Activated T-cell treated with anti-CD3 and anti-CD28 coated beads, Interleukin-2, amount 50 U/mL, for 72 hours (primary cell): ENCODE data around the gene ONECUT2. TPM values are rescaled to one million over a fixed set of nuclear protein-coding genes. Genes with fewer than 3 reads are reported as not detected.
"Not testable (repeated sequence)": the region's sequence is repeated elsewhere in the genome, so short reads cannot be mapped to it uniquely, and the experiment has no call there.

Experiments used
- ATAC-seq, 2 donors: fragments of 150-1000 bp; cut with Tn5 transposase; replicated peaks in 1 of 2; 2 replicates each; pipeline ENCODE4 v1.10.0; 2021; ENCODE audit warnings: moderate library complexity in 2 of 2, mild to moderate bottlenecking in 1 of 2
- DNase-seq, 2 donors: peaks; one replicate each; pipeline ENCODE4 v3.0.0; 2021 to 2022; ENCODE audit warnings: mixed read lengths in 1 of 2
- H3K27ac Mint-ChIP-seq: one replicate; pipeline ENCODE4 v1.8.0; 2022; ENCODE audit warnings: mild to moderate bottlenecking, moderate library complexity, mixed read lengths
- H3K27me3 Mint-ChIP-seq: one replicate; pipeline ENCODE4 v1.8.0; 2022; ENCODE audit warnings: low read depth, mixed read lengths
- H3K36me3 Mint-ChIP-seq, 2 donors: one replicate each; pipeline ENCODE4 v1.8.0; 2022; ENCODE audit warnings: mixed read lengths in 2 of 2, mild to moderate bottlenecking in 1 of 2; ENCODE audit not compliant: insufficient read depth in 2 of 2
- H3K4me1 Mint-ChIP-seq: one replicate; pipeline ENCODE4 v1.8.0; 2022; ENCODE audit warnings: low read depth, mixed read lengths
- H3K4me3 Mint-ChIP-seq, 2 donors: one replicate each; pipeline ENCODE4 v1.8.0; 2022; ENCODE audit warnings: mild to moderate bottlenecking in 2 of 2, mixed read lengths in 2 of 2, moderate library complexity in 2 of 2
- H3K9me3 Mint-ChIP-seq, 2 donors: one replicate each; pipeline ENCODE4 v1.8.0; 2022; ENCODE audit warnings: mixed read lengths in 2 of 2
- total RNA-seq, 2 donors: library from RNA; stranded (reverse); gene quantifications; one replicate each; pipeline ENCODE4 v1.2.3, GENCODE V29; 2022

The ONECUT2 gene
- total RNA-seq: under 1 TPM; 0.02 TPM

DNA sequence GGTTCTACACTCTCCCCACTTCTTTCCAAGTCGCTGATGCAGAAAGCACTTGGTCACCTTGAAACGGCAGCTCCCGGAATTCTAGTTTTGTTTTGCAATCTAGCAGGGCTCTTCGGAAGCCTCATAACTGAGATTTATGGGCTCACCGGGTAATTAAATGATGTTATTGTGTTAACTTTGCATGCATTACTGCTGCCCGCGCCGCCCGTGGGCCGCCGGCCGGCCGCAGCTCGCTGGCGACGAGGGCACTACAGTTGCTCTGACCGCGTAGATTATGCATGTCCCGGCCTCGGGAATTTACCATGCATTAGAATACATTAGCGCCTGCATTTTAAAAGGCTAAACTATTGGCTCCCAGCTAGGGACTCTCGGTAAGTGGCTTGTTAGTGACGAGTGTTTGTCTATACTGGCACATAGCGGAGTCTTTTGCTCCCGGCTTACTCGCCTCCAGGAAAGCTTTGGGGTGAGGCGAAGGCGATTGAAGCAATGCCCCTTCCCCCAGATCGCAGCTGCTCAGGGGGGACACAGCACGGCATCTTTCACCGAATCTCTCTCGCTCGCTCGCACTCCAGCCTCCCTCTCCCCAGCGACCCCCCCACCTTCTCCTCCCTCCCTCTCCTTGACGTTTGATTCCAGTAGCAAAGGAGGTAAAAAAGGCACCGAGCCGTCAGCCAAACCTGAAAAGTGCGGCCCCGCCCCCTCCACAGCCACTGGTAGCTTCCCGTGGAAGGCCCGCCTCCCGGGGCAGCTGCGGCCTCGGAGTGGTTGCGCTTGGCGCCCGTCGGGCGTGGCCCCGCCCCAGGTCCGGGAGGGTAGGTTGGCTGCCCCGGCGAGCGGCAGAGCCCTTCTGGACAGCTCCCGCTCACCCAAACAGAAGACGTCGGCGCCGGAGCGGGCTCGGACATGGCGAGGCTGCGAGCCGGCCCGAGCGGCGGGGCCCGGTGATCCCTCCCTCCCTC lies at the start of gene ONECUT2:
ONECUT2 (plus strand) TSS at position 839 of the 959 bp plus-strand sequence. CDS start 343 bp downstream, outside the sequence.
- no peak within 1 kb of the TSS for H3K27ac Mint-ChIP-seq
- peak within 1 kb of the TSS; percentile 81 to 84 for H3K4me3 Mint-ChIP-seq
- peaks cover 37% of the 10 kb centered on the region for H3K4me1 Mint-ChIP-seq
- H3K36me3 Mint-ChIP-seq: peaks cover 8 to 12% of the 10 kb centered on the region in 2 donors
- peaks cover 0 to 1% of the 10 kb centered on the region in 2 donors for H3K9me3 Mint-ChIP-seq
- DNase-seq (peak; percentile 86), ATAC-seq (peak; percentile 89 to 95)
- peaks cover 89% of the 10 kb centered on the region for H3K27me3 Mint-ChIP-seq

DNA sequence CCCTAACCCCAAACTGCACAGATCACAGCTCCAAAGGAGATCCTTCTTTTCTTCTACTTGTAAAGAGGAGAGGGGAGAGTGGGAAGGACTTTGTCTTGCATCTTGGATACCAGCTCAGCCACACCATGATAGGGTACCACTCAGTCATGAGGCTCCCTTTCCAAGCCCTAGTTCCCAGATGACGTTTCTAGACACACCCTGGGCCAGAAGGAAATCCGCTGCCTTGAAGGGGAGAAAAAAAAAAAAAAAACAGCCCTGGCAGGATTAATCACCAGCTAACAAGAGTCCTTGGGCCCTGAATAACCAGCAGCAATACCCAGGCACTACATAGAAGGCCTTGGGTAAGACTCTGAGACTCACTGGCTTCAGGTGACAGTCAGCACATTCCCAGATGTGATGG lies 45.9 kb upstream of the ONECUT2 start:
- Mint-ChIP-seq H3K27ac (no peak overlapping the region), H3K9me3 (no peaks in the 10 kb centered on the region), H3K27me3 (peaks cover 14% of the 10 kb centered on the region), H3K4me1 (no peaks in the 10 kb centered on the region), H3K4me3 (no peak overlapping the region), H3K36me3 (no peaks in the 10 kb centered on the region)
- no peak for DNase-seq
- no peak for ATAC-seq

DNA sequence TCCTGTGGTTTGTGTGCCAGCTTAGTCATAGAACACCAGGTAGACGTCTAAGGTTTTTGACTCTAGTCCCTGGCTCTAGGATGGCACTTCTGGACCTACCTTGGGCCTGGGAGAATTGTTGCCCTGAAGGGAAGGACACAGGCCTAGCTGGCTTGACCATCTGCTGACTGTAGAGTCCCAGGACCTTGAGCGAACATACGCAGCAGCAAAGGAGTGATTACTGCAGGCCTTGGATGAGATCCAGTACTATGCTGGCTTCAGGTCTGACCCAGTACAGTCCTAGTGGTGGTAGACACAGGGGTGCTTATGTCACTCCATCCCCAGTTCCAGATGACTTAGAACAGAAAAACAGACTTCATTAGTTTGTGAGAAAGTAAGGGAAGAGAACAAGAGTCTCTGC lies 45.1 kb upstream of the ONECUT2 start:
- H3K9me3 Mint-ChIP-seq: peaks cover 0 to under 1% of the 10 kb centered on the region in 2 donors
- DNase-seq (no peak), ATAC-seq (no peak)
- no peaks in the 10 kb centered on the region for H3K4me1 Mint-ChIP-seq
- H3K27ac Mint-ChIP-seq: no peak overlapping the region
- H3K36me3 Mint-ChIP-seq: peaks cover 0 to 2% of the 10 kb centered on the region in 2 donors
- no peak overlapping the region for H3K4me3 Mint-ChIP-seq
- peaks cover 14% of the 10 kb centered on the region for H3K27me3 Mint-ChIP-seq

DNA sequence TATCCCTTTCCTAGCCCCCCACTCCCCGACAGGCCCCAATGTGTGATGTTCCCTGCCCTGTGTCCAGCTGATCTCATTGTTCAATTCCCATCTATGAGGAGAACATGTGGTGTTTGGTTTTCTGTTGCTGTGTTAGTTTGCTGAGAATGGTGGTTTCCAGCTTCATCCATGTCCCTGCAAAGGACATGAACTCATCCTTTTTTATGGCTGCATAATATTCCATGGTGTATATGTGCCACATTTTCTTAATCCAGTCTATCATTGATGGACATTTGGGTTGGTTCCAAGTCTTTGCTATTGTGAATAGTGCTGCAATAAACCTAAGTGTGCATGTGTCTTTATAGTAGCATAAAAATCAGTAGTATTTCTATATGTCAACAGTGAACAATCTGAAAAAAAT lies 40.4 kb upstream of the ONECUT2 start:
- ATAC-seq, H3K27ac Mint-ChIP-seq, H3K9me3 Mint-ChIP-seq, DNase-seq, H3K4me1 Mint-ChIP-seq, H3K4me3 Mint-ChIP-seq, H3K36me3 Mint-ChIP-seq: not testable (repeated sequence)
- H3K27me3 Mint-ChIP-seq: peaks cover 32% of the 10 kb centered on the region

DNA sequence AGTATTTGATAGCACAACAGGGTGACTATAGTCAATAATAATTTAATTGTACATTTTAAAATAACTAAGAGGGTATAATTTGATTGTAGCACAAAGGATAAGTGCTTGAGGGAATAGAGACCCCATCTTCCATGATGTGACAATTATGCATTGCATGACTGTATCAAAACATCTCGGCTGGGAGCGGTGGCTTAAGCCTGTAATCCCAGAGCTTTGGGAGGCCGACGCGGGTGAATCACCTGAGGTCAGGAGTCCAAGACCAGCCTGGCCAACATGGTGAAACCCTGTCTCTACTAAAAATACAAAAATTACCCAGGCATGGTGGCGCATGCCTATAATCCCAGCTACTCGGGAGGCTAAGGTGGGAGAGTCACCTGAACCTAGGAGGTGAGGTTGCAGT lies 38.3 kb upstream of the ONECUT2 start:
- H3K36me3 Mint-ChIP-seq, DNase-seq, ATAC-seq, H3K4me3 Mint-ChIP-seq, H3K4me1 Mint-ChIP-seq, H3K27ac Mint-ChIP-seq, H3K9me3 Mint-ChIP-seq: not testable (repeated sequence)
- H3K27me3 Mint-ChIP-seq: peaks cover 20% of the 10 kb centered on the region

DNA sequence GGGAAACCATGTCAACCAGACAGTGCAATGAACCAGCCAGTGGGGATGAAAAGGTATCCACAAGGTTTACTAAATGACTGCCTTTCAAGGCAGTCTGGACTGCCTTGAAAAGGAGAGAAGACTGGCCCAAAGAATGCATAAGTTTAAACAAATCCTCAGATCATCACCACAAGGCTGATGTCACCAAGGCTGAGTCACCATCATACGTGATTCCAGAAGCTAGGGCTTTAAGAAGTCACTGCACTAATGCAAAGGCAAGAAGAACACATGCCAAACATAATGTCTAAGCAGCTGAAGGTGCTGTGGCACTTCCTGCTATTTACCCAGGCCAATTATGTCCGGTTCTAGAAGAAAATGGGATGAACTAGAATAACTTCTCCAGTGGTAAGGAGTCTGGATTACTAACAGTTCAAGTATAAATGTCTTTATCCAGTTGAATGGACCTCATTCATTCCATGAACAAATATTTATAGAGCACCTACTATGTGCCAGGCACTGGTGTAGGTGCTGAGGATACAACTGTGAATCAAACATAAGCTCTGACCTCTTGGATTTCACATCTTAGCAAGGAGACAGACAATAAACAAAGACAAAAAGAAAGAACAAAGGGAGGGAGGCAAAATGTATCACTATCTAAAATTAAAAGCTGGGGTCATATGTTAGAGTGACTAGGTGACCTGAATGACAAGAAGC lies 37.6 kb upstream of the ONECUT2 start:
- H3K9me3 Mint-ChIP-seq: peaks cover 4 to 8% of the 10 kb centered on the region in 2 donors
- no peak for DNase-seq
- H3K4me1 Mint-ChIP-seq: no peaks in the 10 kb centered on the region
- H3K4me3 Mint-ChIP-seq: no peak overlapping the region
- peaks cover 18% of the 10 kb centered on the region for H3K27me3 Mint-ChIP-seq
- H3K27ac Mint-ChIP-seq: no peak overlapping the region
- peaks cover 0 to 2% of the 10 kb centered on the region in 2 donors for H3K36me3 Mint-ChIP-seq
- no peak for ATAC-seq

DNA sequence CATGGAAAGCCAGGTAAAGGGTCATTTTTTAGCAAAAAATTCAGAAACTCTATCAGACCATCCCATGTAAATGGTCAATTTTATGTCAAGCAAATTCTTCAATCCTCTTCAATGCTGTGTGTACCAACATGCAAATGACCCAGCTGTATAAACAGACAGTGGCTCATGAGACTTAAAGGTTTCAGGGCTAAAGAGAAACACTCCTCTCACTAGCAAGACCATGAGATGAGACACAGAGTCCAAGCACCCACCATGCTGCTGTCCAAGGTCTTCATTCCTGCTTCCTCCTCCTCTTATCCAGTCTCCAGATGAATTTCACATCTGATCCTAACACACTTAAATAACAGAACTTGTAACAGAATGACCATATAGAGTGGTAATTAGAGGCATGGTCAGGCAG lies 30.8 kb upstream of the ONECUT2 start:
- H3K36me3 Mint-ChIP-seq: peaks cover 0 to 2% of the 10 kb centered on the region in 2 donors
- no peaks in the 10 kb centered on the region for H3K4me1 Mint-ChIP-seq
- no peak overlapping the region for H3K4me3 Mint-ChIP-seq
- ATAC-seq (no peak), DNase-seq (no peak)
- peaks cover 14% of the 10 kb centered on the region for H3K27me3 Mint-ChIP-seq
- H3K27ac Mint-ChIP-seq: no peak overlapping the region
- H3K9me3 Mint-ChIP-seq: peaks cover 0 to 3% of the 10 kb centered on the region in 2 donors

DNA sequence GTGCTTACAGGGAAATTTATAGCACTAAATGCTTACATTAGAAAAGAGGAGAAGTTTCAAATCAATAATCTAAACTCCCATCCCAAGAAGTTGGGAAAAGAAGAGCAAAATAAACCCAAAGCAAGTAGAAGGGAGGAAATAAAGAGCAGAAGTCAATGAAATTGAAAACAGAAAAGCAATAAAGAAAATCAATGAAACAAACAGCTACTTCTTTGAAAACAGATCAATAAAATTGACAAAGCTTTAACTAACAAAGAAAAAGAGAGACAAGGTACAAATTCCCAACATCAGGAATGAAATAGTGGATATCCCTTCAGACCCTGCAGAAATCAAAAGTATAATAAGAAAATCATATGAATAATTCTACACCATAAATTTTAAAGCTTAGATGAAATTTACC lies 25.5 kb upstream of the ONECUT2 start:
- Mint-ChIP-seq H3K27ac (no peak overlapping the region), H3K4me3 (no peak overlapping the region), H3K4me1 (no peaks in the 10 kb centered on the region), H3K9me3 (peaks cover under 1 to 3% of the 10 kb centered on the region in 2 donors), H3K27me3 (peaks cover 13% of the 10 kb centered on the region), H3K36me3 (peaks cover 0 to 2% of the 10 kb centered on the region in 2 donors)
- ATAC-seq: no peak
- DNase-seq: no peak

DNA sequence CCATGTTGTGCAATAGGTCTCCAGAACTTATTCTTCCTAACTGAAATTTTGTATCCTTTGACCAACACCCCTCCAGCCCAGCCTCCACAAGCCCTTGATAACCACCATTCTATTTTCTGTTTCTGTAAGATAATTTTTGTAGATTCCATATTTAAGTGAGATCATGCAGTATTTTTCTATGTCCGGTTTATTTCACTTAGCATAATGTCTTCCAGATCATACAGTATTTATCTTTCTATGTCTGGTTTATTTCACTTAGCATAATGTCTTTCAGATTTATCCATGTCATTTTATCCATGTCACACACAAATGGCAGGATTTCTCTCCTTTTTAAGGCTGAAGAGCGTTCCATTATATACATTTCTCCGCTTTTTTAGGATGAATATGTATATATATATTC lies 24.4 kb upstream of the ONECUT2 start:
- Mint-ChIP-seq H3K27me3 (peaks cover 20% of the 10 kb centered on the region), H3K36me3 (peaks cover 0 to 2% of the 10 kb centered on the region in 2 donors), H3K27ac (no peak overlapping the region), H3K4me1 (no peaks in the 10 kb centered on the region), H3K4me3 (no peak overlapping the region), H3K9me3 (peaks cover 3 to 4% of the 10 kb centered on the region in 2 donors)
- DNase-seq (no peak), ATAC-seq (no peak)

DNA sequence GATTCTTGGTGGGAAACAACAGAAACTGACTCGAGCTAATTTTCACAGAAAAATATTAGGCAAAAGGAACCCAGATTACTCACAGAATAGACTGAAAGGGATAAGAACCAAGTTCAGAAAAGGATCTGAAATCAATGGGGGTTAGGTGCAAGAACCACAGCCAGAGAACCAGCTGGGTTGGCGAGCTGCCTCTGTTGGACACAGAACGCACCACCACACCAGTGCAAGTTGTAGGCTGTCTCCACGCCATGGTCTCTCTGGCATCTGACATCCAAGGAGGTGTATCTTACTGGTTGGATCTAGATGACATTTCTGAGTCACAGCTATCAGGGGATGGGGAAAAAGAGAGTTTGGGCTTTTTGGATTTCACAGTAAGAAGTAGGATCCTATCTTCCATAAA lies 18.6 kb upstream of the ONECUT2 start:
- Mint-ChIP-seq H3K4me3 (no peak overlapping the region), H3K27me3 (peaks cover 34% of the 10 kb centered on the region), H3K9me3 (peaks cover 2 to 8% of the 10 kb centered on the region in 2 donors), H3K4me1 (no peaks in the 10 kb centered on the region), H3K27ac (no peak overlapping the region), H3K36me3 (no peaks in the 10 kb centered on the region)
- ATAC-seq (no peak), DNase-seq (no peak)

DNA sequence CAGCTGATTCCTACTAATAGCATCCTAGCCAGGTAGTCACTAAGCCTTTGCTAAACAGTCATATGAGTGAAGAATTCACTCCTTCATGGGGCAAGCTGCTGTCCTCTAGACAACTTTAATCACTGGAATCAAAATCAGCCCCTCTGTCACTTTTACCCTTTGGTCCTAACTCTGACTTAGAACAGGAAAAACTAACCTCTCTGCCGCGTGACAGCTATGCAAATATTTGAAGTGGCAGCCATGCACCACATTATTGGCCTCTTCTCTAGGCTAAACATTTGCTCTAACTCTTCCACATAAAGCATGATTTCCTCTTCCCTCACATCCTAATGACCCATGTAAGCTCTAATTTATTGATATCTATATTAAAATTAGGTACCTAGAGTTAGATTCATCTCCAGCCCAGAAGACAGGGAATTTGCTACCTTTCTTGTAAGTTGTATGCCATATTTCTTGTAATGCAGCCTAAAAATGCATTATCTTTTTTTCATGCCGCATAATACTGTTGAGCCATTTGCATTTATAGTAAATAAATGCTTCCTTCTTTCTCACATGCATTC lies 12.8 kb upstream of the ONECUT2 start:
- ATAC-seq (no peak), DNase-seq (no peak)
- Mint-ChIP-seq H3K4me3 (no peak overlapping the region), H3K4me1 (no peaks in the 10 kb centered on the region), H3K9me3 (peaks cover 3 to 4% of the 10 kb centered on the region in 2 donors), H3K36me3 (peaks cover 2 to 5% of the 10 kb centered on the region in 2 donors), H3K27me3 (peaks cover 49% of the 10 kb centered on the region), H3K27ac (no peak overlapping the region)

DNA sequence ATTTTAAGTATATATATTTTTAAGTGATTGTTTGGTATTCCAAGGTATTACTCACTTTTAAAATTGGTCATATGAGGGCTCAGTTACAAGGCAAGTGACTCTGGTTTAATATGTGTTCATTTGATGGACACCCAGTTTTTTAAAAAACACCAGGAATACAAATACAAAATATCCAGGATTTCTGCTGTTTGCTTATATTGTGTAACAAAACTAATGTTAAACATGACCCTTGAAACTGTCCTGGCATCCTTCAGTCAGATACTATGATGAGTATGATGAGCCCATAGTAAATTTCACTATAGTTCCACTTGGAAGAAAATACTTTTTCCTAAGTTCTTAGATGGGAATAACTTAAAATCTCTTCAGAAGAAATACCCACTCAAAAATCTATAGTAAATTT lies 11.4 kb upstream of the ONECUT2 start:
- H3K4me1 Mint-ChIP-seq: peaks cover under 1% of the 10 kb centered on the region
- no peak overlapping the region for H3K4me3 Mint-ChIP-seq
- no peak for ATAC-seq
- H3K27me3 Mint-ChIP-seq: peaks cover 48% of the 10 kb centered on the region
- H3K27ac Mint-ChIP-seq: no peak overlapping the region
- peaks cover 2 to 5% of the 10 kb centered on the region in 2 donors for H3K36me3 Mint-ChIP-seq
- H3K9me3 Mint-ChIP-seq: peaks cover 3 to 4% of the 10 kb centered on the region in 2 donors
- DNase-seq: no peak

DNA sequence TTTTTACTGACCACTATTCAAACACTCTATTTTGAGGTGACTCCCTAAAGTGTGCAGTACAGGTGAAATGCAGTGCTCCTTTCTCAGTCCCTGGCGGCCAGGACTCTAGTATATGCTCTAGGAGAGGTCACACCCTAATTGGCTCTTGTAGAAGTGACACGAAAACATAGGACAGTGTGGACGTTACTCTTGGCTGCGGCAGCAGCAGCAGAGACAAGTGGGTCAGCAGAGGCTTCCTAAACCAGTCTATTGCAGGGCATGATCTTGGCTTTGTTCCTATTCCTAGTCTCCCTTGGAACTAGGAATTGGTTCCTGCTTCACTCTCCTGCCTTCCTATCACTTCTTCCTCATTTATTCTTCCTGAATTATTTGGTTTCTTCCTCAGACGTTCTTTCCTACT lies 10.1 kb upstream of the ONECUT2 start:
- Mint-ChIP-seq H3K27ac (no peak overlapping the region), H3K4me3 (no peak overlapping the region)
- no peak for DNase-seq

More for the DNA sequence above, 10.1 kb upstream of the ONECUT2 start:
- peaks cover 4 to 7% of the 10 kb centered on the region in 2 donors for H3K9me3 Mint-ChIP-seq
- peaks cover 13% of the 10 kb centered on the region for H3K4me1 Mint-ChIP-seq
- no peak for ATAC-seq
- H3K27me3 Mint-ChIP-seq: peaks cover 56% of the 10 kb centered on the region
- H3K36me3 Mint-ChIP-seq: peaks cover 8 to 16% of the 10 kb centered on the region in 2 donors
